ENCODE results near the gene CLCN5. TPM values are rescaled to one million over a fixed set of nuclear protein-coding genes. Genes with fewer than 3 reads are reported as not detected.

CLCN5 gene
- total and polyA plus RNA-seq, 2 of the 13 experiments (the other 11 are each of a cell fraction or from before 2014, with no cell fraction given): 7.8 to 27.3 TPM

- TF ChIP-seq SOX13 (IDR thresholded peaks at IDR 0.05) (peak; percentile 81), SOX13 (CRISPR knock-in tag; conservative IDR thresholded peaks at IDR 0.05 in 1 of 2, IDR thresholded peaks at IDR 0.05 in 1 of 2) (peak in 1 of 2 experiments; percentile 97; a peak in 2 of 4 replicates), KLF15 (CRISPR knock-in tag; IDR thresholded peaks at IDR 0.05; ENCODE audit: borderline replicate concordance) (no peak), ARNT (IDR thresholded peaks at IDR 0.05) (no peak), FOXA3 (CRISPR knock-in tag; IDR thresholded peaks at IDR 0.05) (0 out of 2 replicates have a peak, but pooled peaks have one; percentile 32), ARNT2 (CRISPR knock-in tag; IDR thresholded peaks at IDR 0.05; ENCODE audit: low read depth) (no peak), NR1H2 (CRISPR knock-in tag; IDR thresholded peaks at IDR 0.05; ENCODE audit: borderline replicate concordance, low read depth) (no peak), EP300 (IDR thresholded peaks at IDR 0.05; ENCODE audit: low read depth in 2 of 2, low read length in 2 of 2) (peak in 1 of 2 experiments; percentile 70; a peak in 1 of 4 replicates), EP300 (CRISPR knock-in tag; IDR thresholded peaks at IDR 0.05; ENCODE audit: borderline replicate concordance) (no peak; the same call in 1 of the 2 replicates), LCORL (IDR thresholded peaks at IDR 0.05) (no peak), LCORL (CRISPR knock-in tag; IDR thresholded peaks at IDR 0.05) (no peak), BCL6 (CRISPR knock-in tag; IDR thresholded peaks at IDR 0.05) (no peak), TCF7 (IDR thresholded peaks at IDR 0.05; ENCODE audit: low read depth) (peak; percentile 80), NFYC (CRISPR knock-in tag; IDR thresholded peaks at IDR 0.05) (no peak), SP4 (CRISPR knock-in tag; IDR thresholded peaks at IDR 0.05) (no peak), ZNF614 (CRISPR knock-in tag; IDR thresholded peaks at IDR 0.05; ENCODE audit: borderline replicate concordance) (no peak), SP5 (CRISPR knock-in tag; IDR thresholded peaks at IDR 0.05; ENCODE audit: borderline replicate concordance, low read depth) (peak; percentile 15; the same call in 1 of the 2 replicates), ZNF17 (CRISPR knock-in tag; IDR thresholded peaks at IDR 0.05) (no peak), ZSCAN31 (CRISPR knock-in tag; IDR thresholded peaks at IDR 0.05; ENCODE audit: low read depth) (no peak)
- TF ChIP-seq, protein P1, sequence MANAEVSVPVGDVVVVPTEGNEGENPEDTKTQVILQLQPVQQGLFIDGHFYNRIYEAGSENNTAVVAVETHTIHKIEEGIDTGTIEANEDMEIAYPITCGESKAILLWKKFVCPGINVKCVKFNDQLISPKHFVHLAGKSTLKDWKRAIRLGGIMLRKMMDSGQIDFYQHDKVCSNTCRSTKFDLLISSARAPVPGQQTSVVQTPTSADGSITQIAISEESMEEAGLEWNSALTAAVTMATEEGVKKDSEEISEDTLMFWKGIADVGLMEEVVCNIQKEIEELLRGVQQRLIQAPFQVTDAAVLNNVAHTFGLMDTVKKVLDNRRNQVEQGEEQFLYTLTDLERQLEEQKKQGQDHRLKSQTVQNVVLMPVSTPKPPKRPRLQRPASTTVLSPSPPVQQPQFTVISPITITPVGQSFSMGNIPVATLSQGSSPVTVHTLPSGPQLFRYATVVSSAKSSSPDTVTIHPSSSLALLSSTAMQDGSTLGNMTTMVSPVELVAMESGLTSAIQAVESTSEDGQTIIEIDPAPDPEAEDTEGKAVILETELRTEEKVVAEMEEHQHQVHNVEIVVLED (CRISPR knock-in tag; IDR thresholded peaks at IDR 0.05; ENCODE audit: borderline replicate concordance): no peak
Measured at GRCh38 chrX:50108264-50108663, 185.9 kb downstream of the CLCN5 start (continued).
